ENCODE measurements around the gene RHOV. TPM values are rescaled to one million over a fixed set of nuclear protein-coding genes. Genes with fewer than 3 reads are reported as not detected.

Gene RHOV
- polyA plus RNA-seq, 2 of the 4 experiments (the other 2 are of a cell fraction) = 7.6 to 13.0 TPM

- no peak for DNase-seq (ENCODE audit: low read depth in 1 of 2, low spot score in 1 of 2)
- ATAC-seq = no peak
- Histone ChIP-seq H3K27ac (no peak overlapping the region), H3K4me3 (no peak overlapping the region), H3K4me2 (no peak overlapping the region), H3K4me1 (peaks cover 12% of the 10 kb centered on the region), H3K9me3 (no peaks in the 10 kb centered on the region)
- 35% methylated on average over 2 of the region's 2 CpGs for WGBS (ENCODE audit: missing lambda C conversion rate)
- no peak for FAIRE-seq
- POLR2A ChIA-PET = no interaction called here
- TF ChIP-seq CBX8 (IDR thresholded peaks at IDR 0.05) = no peak
- no peak for TF ChIP-seq RAD21 (conservative IDR thresholded peaks at IDR 0.05 in 1 of 2, IDR thresholded peaks at IDR 0.05 in 1 of 2)
- no peak for TF ChIP-seq KDM1A (IDR thresholded peaks at IDR 0.05; ENCODE audit: low read depth)
- TF ChIP-seq BHLHE40 (IDR thresholded peaks at IDR 0.05; ENCODE audit: low read depth, low read length) = no peak
- no peak for TF ChIP-seq TP53 (CRISPR knock-in tag; IDR thresholded peaks at IDR 0.05)
- no peak for TF ChIP-seq JUNB (IDR thresholded peaks at IDR 0.05)
- no peak for TF ChIP-seq MYC (IDR thresholded peaks at IDR 0.05; ENCODE audit: borderline replicate concordance, low read length)
- no peak for TF ChIP-seq EHF (CRISPR knock-in tag; IDR thresholded peaks at IDR 0.05)
- TF ChIP-seq RFX5 (IDR thresholded peaks at IDR 0.05) = no peak
- no peak for TF ChIP-seq CTCF (IDR thresholded peaks at IDR 0.05)
- no peak for TF ChIP-seq POLR2AphosphoS2 (conservative IDR thresholded peaks at IDR 0.05; ENCODE audit: low read length)
- TF ChIP-seq RCOR1 (IDR thresholded peaks at IDR 0.05; ENCODE audit: low read depth, low read length) = no peak
- TF ChIP-seq HEYL (CRISPR knock-in tag; IDR thresholded peaks at IDR 0.05) = no peak
- no peak for TF ChIP-seq ESRRA (IDR thresholded peaks at IDR 0.05; ENCODE audit: borderline replicate concordance, low read length)
- TF ChIP-seq REST (IDR thresholded peaks at IDR 0.05) = no peak
- CTCF ChIA-PET = interaction anchor here (1.2 to 4.2 kb wide), 2 partner anchors 16 to 50 kb away, joined by 4 to 44 read pairs; no protein-coding TSS in a partner anchor
Measured at GRCh38 chr15:40841741-40842140, 32.3 kb downstream of the RHOV start.

- DNase-seq (ENCODE audit: low read depth in 1 of 2, low spot score in 1 of 2) (no peak), FAIRE-seq (no peak), ATAC-seq (no peak)
- whole genome bisulfite sequencing (ENCODE audit: missing lambda C conversion rate) = 80% methylated on average over 5 of the region's 5 CpGs
- CTCF ChIA-PET = interaction anchor here (1.2 to 4.2 kb wide), 2 partner anchors 8 to 19 kb away, joined by 3 to 44 read pairs; no protein-coding TSS in a partner anchor
- H3K27ac ChIP-seq = no peak overlapping the region
- no peaks in the 10 kb centered on the region for H3K9me3 ChIP-seq
- peaks cover 17% of the 10 kb centered on the region for H3K4me1 ChIP-seq
- H3K4me2 ChIP-seq = no peak overlapping the region
- POLR2A ChIA-PET = no interaction called here
- no peak overlapping the region for H3K4me3 ChIP-seq
- TF ChIP-seq FOXS1 (CRISPR knock-in tag; IDR thresholded peaks at IDR 0.05) = no peak
- no peak for TF ChIP-seq PHF8 (IDR thresholded peaks at IDR 0.05; ENCODE audit: borderline replicate concordance, low read depth)
- TF ChIP-seq CHD4 (IDR thresholded peaks at IDR 0.05; ENCODE audit: borderline replicate concordance) = no peak
- TF ChIP-seq CBX2 (IDR thresholded peaks at IDR 0.05; ENCODE audit: borderline replicate concordance, low read depth) = no peak
- no peak for TF ChIP-seq JUN (IDR thresholded peaks at IDR 0.05)
- TF ChIP-seq E2F6 (IDR thresholded peaks at IDR 0.05; ENCODE audit: borderline replicate concordance, low read depth) = no peak
- no peak for TF ChIP-seq ZSCAN20 (CRISPR knock-in tag; IDR thresholded peaks at IDR 0.05)
- TF ChIP-seq HOXB13 (CRISPR knock-in tag; IDR thresholded peaks at IDR 0.05; ENCODE audit: low read depth) = no peak
- TF ChIP-seq HDAC2 (IDR thresholded peaks at IDR 0.05) = no peak
- TF ChIP-seq SREBF2 (IDR thresholded peaks at IDR 0.05) = no peak
- TF ChIP-seq EHF (CRISPR knock-in tag; IDR thresholded peaks at IDR 0.05) = no peak
- no peak for TF ChIP-seq TFCP2L1 (CRISPR knock-in tag; IDR thresholded peaks at IDR 0.05)
- no peak for TF ChIP-seq MAFK (IDR thresholded peaks at IDR 0.05; ENCODE audit: partially characterized antibody)
- no peak for TF ChIP-seq ATOH8 (CRISPR knock-in tag; IDR thresholded peaks at IDR 0.05; ENCODE audit: low read depth)
Measured at GRCh38 chr15:40838756-40839155, 35.3 kb downstream of the RHOV start.

Measured in A549 (cell line).